Endothelial cell of umbilical vein (primary cell): ENCODE results near the gene PFKL. TPM values are rescaled to one million over a fixed set of nuclear protein-coding genes. Genes with fewer than 3 reads are reported as not detected.

Source experiments
- BruUV-seq: library from RNA; stranded (reverse); fragments of 400-500 nt; replicated peaks from 2 replicates; lab custom pipeline; 2021; lab: Mats Ljungman, UMichigan
- CTCF ChIA-PET: fragments of 300-600, 350-600 bp; sonication (Branson Sonifier 250); formaldehyde crosslinking; loops from one replicate; lab custom pipeline; 2021; ENCODE audit warnings: antibody characterized with exemption, inconsistent platforms; lab: Charles Lee
- POLR2A ChIA-PET: fragments of 300-600, 350-600 bp; sonication (Branson Sonifier 250); formaldehyde crosslinking; loops from one replicate; lab custom pipeline; 2021; ENCODE audit warnings: antibody characterized with exemption, inconsistent platforms; lab: Charles Lee
- DNase-seq: peaks from one replicate; pipeline ENCODE4 v3.0.0-alpha.2; 2011; ENCODE audit warnings: low read depth, low spot score
- FAIRE-seq: peaks from 2 replicates; lab custom pipeline; 2011; peaks lifted over from hg19 to GRCh38; lab: Jason Lieb, UNC
- H2AFZ ChIP-seq: 2 replicates; pipeline ENCODE4 v1.6.0; 2012; ENCODE audit warnings: low read depth, low read length, control low read depth, inconsistent platforms
- H3K27ac ChIP-seq: 2 replicates; pipeline ENCODE4 v1.5.1; 2011; ENCODE audit warnings: low read depth, mild to moderate bottlenecking, control low read depth, low read length, moderate library complexity; ENCODE audit not compliant: insufficient read depth
- H3K27me3 ChIP-seq, 2 experiments: 2 replicates each; pipeline versions ENCODE4 v1.6.0 to v1.6.1; 2011; ENCODE audit warnings: low read length in 2 of 2, mixed read lengths in 1 of 2; ENCODE audit not compliant: control insufficient read depth in 2 of 2, insufficient read depth in 2 of 2
- H3K36me3 ChIP-seq, 2 experiments: 2 replicates in 1 of 2; 3 replicates in 1 of 2; pipeline ENCODE4 v1.5.1; 2011; ENCODE audit warnings: low read length in 2 of 2, mild to moderate bottlenecking in 1 of 2, moderate library complexity in 1 of 2; ENCODE audit not compliant: control insufficient read depth in 2 of 2, insufficient read depth in 2 of 2; ENCODE audit errors: extremely low read depth in 1 of 2
- H3K4me1 ChIP-seq: 3 replicates; pipeline ENCODE4 v1.5.1; 2011; ENCODE audit warnings: mild to moderate bottlenecking, low read length; ENCODE audit not compliant: control insufficient read depth, insufficient read depth; ENCODE audit errors: extremely low read depth
- H3K4me2 ChIP-seq: 2 replicates; pipeline ENCODE4 v1.6.1; 2011; ENCODE audit warnings: low read length, control low read depth, mixed read lengths; ENCODE audit not compliant: insufficient read depth
- H3K4me3 ChIP-seq, 3 experiments: fragments of 200-600 bp in 1 of 3; sonication (generic), shearing (Covaris generic) in 1 of 3; replicated peaks in 1 of 3; 2 replicates each; pipeline ENCODE4 v1.5.1; 2011 to 2016; ENCODE audit warnings: control low read depth in 3 of 3, low read length in 3 of 3, mild to moderate bottlenecking in 2 of 3, inconsistent platforms in 1 of 3, low read depth in 1 of 3, moderate library complexity in 1 of 3; ENCODE audit not compliant: insufficient read depth in 1 of 3
- H3K79me2 ChIP-seq: 2 replicates; pipeline ENCODE4 v1.6.0; 2012; ENCODE audit warnings: low read length, inconsistent platforms; ENCODE audit not compliant: control insufficient read depth, insufficient read depth
- H3K9ac ChIP-seq: replicated peaks from 2 replicates; pipeline ENCODE3; 2011; ENCODE audit warnings: low read length, control low read depth; ENCODE audit not compliant: insufficient read depth; ENCODE audit errors: extremely low read depth
- H3K9me1 ChIP-seq: replicated peaks from 3 replicates; pipeline ENCODE4 v1.6.0; 2011; ENCODE audit warnings: mild to moderate bottlenecking, low read length; ENCODE audit not compliant: control insufficient read depth, insufficient read depth; ENCODE audit errors: extremely low read depth
- H3K9me3 ChIP-seq: replicated peaks from 2 replicates; pipeline ENCODE4 v1.5.1; 2012; ENCODE audit warnings: low read length, inconsistent platforms; ENCODE audit not compliant: control insufficient read depth, insufficient read depth
- H4K20me1 ChIP-seq: replicated peaks from 2 replicates; pipeline ENCODE3; 2011; ENCODE audit warnings: mild to moderate bottlenecking, low read length; ENCODE audit not compliant: control insufficient read depth, insufficient read depth; ENCODE audit errors: extremely low read depth
- CTCF ChIP-seq, 2 donors: IDR thresholded peaks; 1 replicate in 1 of 2; 2 replicates in 1 of 2; pipeline ENCODE4 v1.5.1; 2011; ENCODE audit warnings: low read length in 2 of 2, mild to moderate bottlenecking in 2 of 2, moderate library complexity in 2 of 2, control low read depth in 1 of 2, inconsistent platforms in 1 of 2, low read depth in 1 of 2; ENCODE audit not compliant: insufficient read depth in 1 of 2; ENCODE audit errors: extremely low read depth in 1 of 2
- EZH2 ChIP-seq: IDR thresholded peaks from 2 replicates; pipeline ENCODE4 v1.6.1; 2012; ENCODE audit warnings: borderline replicate concordance, low read depth, mild to moderate bottlenecking, moderate library complexity, low read length, inconsistent platforms; ENCODE audit not compliant: severe bottlenecking
- FOS ChIP-seq: IDR thresholded peaks from 2 replicates; pipeline ENCODE4 v1.6.1; 2011; ENCODE audit warnings: mild to moderate bottlenecking, low read length, moderate library complexity, borderline replicate concordance; ENCODE audit not compliant: insufficient read depth
- GATA2 ChIP-seq: IDR thresholded peaks from 2 replicates; pipeline ENCODE4 v1.7.0; 2011; ENCODE audit warnings: low read depth, mild to moderate bottlenecking, moderate library complexity, mixed read lengths, low read length; ENCODE audit not compliant: insufficient read length, insufficient read depth
- JUN ChIP-seq: IDR thresholded peaks from 2 replicates; pipeline ENCODE4 v1.6.1; 2011; ENCODE audit warnings: borderline replicate concordance, low read depth; ENCODE audit not compliant: insufficient read length, insufficient read depth
- MAX ChIP-seq: IDR thresholded peaks from 2 replicates; pipeline ENCODE4 v1.6.1; 2011; ENCODE audit not compliant: insufficient read depth, insufficient read length
- MYC ChIP-seq: IDR thresholded peaks from one replicate; pipeline ENCODE4 v1.6.1; 2011; ENCODE audit warnings: mild to moderate bottlenecking, low read depth, low read length
- POLR2A ChIP-seq: IDR thresholded peaks from 2 replicates; pipeline ENCODE4 v1.6.1; 2012; ENCODE audit warnings: low read depth, mild to moderate bottlenecking, control low read depth, low read length
- POLR2AphosphoS5 ChIP-seq: IDR thresholded peaks from 2 replicates; pipeline ENCODE4 v1.6.1; 2012; ENCODE audit warnings: low read depth, mild to moderate bottlenecking, control low read depth, low read length, moderate library complexity; ENCODE audit not compliant: insufficient read depth
- dilution Hi-C: fragments of 300-500 bp; cut with MboI; formaldehyde crosslinking; loops from one replicate; pipeline ENCODE4 v1.15.0; 2019; ENCODE audit warnings: low sequenced_read_pairs; ENCODE audit not compliant: extremely low pct_ligation_motif_present
- intact Hi-C: fragments of 100-400 bp; cut with micrococcal nuclease; formaldehyde crosslinking; loops from one replicate; pipeline ENCODE4 v1.10.0; 2022
- polyA plus RNA-seq, 4 experiments: library from polyadenylated mRNA; depleted of rRNA in 3 of 4; stranded (reverse) in 3 of 4; unstranded in 1 of 4; fragments of >200 nt; gene quantifications; 2 replicates each; pipeline versions ENCODE4 v1.2.1 to v1.2.3, GENCODE V29; 2011 to 2012; ENCODE audit warnings: missing spikeins in 1 of 4
- total RNA-seq: library from RNA; stranded (reverse); gene quantifications from 2 replicates; pipeline ENCODE4 v1.2.3, GENCODE V29; 2021

PFKL gene
- total and polyA plus RNA-seq, 2 donors (not counting 3 experiments of a cell fraction or from before 2014, with no cell fraction given), result 137 to 154 TPM

GRCh38 chr21:44327603-44327974 lies 27.7 kb downstream of the PFKL start:
- no peak for FAIRE-seq
- BruUV-seq, result no TSS peak

More at GRCh38 chr21:44327603-44327974, 27.7 kb downstream of the PFKL start:
- Histone ChIP-seq H4K20me1 (no peaks in the 10 kb centered on the region), H3K79me2 (no peaks in the 10 kb centered on the region), H3K4me3 (no peak overlapping the region), H3K27ac (no peak overlapping the region), H3K9me1 (no peaks in the 10 kb centered on the region), H3K36me3 (peaks cover 5 to 22% of the 10 kb centered on the region in 2 experiments), H3K4me2 (no peak overlapping the region), H3K27me3 (no peaks in the 10 kb centered on the region), H3K4me1 (no peaks in the 10 kb centered on the region), H3K9me3 (no peaks in the 10 kb centered on the region), H2AFZ (no peak overlapping the region), H3K9ac (no peak overlapping the region)
- POLR2A ChIA-PET, result no interaction called here
- intact Hi-C loops, result no loop called here
- TF ChIP-seq POLR2AphosphoS5 (no peak), MAX (no peak), POLR2A (no peak), GATA2 (no peak), EZH2 (no peak), CTCF (IDR thresholded peaks at IDR 0.05; ENCODE audit: extremely low read depth in 1 of 2, insufficient read depth in 1 of 2, low read depth in 1 of 2, low read length in 2 of 2) (no peak), MYC (no peak), JUN (no peak), FOS (no peak)
- dilution Hi-C loops, result no loop called here
- no peak for DNase-seq
- CTCF ChIA-PET, result no interaction called here
